ENCODE results near the gene BTG4.

BTG4 gene

DNA sequence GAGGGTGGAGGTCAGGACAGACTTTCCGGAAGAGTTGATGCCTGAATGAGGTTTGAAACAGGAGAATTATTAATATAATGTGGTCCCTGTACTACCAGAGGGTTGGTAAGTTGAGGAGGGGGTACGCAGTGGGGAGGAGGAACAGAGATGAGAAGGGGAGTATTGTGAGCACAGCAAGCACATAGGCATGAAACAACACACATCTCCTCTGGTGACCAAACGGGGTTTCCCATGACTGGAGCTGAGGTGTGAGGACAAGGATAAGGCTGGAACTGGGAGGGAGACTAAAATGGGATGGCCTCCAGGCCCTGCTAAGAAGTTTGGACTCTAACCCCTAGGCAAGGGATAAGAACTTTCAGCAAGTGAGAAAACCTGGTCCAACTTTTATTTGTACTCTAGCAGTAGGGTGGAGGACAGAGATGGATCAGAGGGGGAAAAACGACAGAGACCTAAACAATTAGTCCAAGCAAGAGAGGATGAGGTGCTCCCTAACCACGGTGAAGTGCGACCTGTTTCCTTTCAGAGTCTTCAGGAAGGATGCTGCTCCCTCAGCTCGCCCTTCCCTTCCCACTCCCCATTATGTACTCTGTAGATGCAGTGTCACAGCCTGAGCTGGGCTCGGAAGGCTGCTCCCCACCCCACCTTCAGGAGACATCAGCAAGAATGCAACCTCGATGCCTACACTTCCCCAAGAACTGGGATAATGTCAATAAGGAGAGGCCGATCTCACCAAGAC is 59.2 kb downstream of the BTG4 start:
- no peak for DNase-seq

DNA sequence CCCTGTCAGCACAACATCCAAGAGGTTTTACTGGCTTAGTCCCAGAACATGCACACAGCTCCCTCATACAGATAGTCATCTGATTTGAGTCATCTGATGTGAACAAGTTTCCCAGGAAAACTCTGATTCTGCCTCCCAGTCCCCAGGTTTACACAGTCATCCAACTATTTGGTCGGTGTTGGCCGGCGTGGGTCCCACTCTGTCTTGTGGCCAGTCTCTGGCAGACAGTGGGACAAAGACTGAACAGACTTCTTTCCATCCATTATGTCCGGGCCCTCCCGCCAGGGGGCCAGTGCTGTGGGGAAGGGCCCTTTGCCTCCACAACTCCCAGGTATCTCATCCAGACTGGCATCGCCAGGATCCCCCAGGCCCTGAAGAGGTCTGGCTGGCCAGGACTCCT is 60.0 kb downstream of the BTG4 start:
- DNase-seq = no peak

DNA sequence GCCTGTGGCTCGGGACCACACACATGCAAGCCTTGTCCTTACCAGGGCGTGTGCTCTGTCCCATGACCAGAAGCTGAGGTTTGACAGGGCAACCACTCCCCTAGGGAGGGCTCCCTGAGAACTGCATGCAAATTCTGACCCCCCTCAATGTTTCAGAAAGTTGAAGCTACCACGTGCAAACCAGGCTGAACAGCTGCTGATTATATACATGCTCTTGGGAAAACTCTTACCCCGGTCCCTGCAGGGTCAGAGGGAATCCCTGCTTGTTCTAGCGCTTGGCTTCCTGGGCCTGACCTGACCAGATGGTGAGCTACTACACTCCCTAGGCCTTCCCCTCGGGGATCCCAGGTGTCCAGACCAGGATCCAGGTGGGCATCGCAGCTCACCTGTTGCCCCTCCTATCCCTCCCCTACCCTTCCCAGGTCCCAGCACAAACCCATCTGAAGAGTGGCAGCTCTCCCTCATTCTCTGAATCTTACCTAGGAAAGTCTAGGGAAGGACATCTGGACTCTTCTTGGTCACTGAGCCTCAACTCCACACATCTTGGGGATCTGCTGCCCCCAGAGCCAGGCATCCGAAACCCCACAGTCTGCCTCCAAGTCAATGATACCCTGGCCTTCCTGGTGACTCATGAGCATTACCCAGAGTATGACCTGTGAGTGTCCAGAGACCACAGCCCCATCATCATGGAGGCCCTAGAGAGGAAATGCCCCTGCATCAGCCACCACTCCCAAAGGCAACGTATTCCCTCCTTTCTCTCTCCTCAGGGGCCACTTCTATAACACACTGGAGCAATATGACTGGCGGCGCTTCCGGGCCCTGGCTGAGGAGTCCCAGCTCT is 61.5 kb downstream of the BTG4 start:
- no peak for DNase-seq

DNA sequence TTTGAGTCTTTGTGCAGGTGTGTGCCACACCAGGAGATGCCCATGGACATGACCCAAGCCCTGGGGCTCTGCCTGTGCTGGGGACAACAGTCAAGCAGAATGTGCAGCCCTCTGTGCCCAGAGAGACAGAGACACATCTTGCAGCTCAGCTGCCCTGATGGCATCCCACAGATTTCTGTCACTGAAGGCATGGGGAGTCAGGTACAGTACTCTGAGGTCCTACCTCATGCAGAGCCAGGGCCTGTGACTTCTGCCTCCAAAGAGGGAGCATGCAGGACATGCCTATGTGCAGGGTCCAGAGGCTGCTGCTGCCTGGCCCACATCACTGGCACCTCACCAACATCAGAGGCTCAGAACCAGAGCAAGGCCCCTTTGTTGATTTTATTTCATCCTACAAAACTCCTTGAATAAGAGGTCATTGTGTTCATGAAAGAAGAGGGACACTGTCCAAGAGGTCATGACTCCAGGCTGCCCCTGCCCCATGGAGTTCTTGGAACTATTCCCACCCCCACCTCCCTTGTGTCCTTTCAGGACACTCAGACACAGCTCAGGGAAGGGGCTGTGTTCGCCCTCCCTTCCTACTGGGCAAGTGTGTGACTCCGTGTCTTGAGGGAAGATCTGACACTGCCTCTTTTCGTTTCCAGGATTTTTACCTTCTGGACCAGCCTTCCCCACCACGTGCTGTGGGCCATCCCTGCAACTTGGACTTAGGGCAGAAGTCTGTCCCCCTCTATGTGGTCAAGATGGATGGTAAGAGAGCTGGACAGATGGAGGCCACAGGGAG is 62.3 kb downstream of the BTG4 start:
- no peak for DNase-seq

DNA sequence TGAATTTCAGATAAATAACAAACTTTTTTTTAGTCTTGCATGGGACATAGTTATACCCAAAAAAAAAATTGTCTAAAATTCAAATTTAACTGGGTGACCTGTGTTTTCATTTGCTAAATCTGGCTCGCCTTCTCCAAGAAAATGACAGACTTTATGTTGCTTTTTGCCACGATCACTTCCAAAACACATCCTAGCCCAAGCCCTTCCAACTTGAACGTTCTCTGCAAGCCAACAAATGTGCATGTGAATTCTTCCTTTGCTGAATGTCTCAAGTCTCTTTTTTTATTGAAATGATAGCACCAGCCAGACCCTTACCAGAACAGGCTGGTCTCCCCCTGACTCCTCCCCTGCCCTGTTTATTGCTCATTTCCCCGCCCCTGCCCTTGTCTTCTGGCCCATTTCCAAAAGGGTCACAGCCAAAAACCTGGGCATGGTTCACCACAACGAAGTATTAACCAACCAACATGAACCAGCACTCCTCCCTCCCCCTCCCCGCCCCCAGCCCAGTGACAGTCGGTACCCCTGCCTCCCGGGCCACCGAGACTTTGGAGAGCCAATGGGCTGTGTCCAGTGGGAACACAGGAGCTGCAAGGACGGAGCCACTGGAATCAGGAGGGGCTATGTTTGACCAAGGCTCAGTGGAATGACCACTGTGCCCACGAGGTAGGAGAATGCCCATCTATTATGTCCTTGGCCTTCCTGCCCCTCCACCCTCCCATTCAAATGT is 63.2 kb downstream of the BTG4 start:
- no peak for DNase-seq

DNA sequence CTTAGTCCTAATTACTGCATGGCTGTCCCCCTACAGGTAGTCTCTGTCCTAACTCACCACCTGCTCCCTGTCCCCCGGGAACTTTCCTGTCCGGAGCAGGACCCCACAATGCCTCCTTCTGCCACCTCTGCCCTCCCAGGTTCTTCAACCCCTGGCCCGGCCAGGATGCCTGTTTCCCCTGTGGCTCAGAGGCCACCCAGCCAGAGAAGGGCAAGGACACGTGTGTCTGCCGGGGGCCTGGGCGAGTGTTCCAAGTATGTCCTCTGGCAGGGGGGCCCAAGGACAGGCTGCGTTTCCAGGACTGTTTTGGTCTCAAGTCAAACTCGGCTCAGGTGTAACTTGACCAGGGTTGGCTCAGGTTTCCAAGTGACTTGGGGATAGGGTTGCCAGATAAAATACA is 63.8 kb downstream of the BTG4 start:
- no peak for DNase-seq

DNA sequence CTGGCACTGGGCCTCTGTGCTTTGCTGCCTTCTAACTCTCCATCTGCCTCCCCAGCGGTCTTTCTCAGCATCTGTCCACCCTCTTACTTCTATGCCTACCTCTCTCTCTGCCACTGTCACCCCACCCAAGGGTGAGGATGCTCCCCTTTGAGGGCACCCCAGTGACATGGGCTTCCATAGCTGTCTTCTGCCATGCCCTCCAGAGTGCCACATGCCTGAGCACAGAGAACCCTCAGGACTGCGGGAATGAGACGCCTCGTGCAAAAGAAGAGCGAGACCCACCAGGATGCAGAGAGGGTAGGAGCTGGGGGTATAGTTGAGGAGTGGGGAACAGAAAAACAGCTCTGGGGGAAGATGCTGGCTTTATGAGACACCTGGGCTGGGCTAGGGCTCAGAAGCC is 64.3 kb downstream of the BTG4 start:
- no peak for DNase-seq

DNA sequence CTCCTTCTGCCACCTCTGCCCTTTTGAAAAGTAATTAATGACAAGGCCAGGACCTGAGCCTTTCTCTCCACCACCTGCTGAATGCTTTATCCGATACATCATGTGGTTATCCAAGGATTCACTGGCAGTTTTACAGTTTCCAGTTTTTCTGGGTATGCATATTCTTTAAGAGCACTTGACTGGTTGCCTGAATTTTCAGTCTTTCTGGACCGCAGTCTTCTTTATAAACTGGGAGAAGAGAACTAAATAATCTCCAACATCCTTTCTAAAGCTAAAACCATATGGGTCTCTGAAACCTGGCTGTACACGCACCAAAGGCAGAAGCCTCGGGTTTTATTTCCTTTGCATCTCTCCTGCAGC is 65.1 kb downstream of the BTG4 start:
- DNase-seq = no peak

DNA sequence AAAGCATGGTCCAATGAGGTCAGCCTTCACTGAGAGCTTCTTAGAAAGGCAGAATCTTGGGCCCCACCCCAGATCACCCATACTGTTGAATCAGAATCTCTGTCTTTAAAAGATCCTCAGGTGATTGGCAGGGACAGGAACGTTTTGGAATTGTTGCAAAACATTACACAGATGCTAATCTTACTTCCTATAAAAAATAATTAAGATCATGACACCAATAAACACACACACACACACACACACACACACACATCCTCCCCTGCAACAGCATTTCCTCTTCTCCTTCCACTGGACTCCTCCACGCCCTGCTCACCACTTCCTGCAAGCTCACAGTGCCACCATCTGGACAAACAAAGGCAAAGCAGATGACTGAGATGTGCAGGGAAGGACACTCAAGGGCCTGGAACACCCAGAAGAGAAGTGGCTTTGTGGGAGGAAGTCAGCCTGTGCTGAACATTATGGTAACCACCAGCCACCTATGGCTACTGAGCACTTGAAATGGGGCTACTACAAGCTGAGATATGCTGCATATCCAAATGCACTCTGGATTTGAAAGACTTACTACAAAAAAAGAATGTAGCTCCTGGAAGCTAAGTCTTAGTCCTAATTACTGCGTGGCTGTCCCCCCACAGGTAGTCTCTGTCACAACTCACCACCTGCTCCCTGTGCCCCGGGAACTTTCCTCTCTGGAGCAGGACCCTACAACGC is 65.6 kb downstream of the BTG4 start:
- DNase-seq = peak; percentile 76

DNA sequence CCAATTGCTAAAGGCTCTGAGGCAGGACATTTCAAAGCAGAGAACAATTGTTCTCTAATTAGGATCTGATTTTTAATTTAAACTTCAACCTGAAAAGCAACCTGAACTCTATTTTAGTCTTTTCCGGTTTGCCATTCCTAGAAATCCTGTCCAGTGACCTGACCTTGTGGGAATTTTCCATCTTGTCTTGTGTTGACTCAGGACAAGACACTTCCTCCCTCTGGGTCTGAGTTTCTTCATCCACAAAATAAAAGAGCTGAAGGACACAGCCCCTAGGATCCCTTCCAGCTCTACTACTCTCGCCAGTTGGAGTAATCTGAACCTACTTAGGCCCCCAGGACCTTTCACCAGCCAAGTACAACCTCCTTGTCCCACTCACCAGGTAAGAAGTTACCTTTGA is 66.6 kb downstream of the BTG4 start:
- DNase-seq = no peak

Measured in NCI-H748 treated with DMSO at 0.1 percent for 48 hours (cell line).